H1 (cell line): ENCODE measurements around the gene GLDC. TPM values are rescaled to one million over a fixed set of nuclear protein-coding genes. Genes with fewer than 3 reads are reported as not detected.

Experiments
- CTCF ChIA-PET: fragments of 300-600 bp; sonication (Branson Sonifier 250); formaldehyde crosslinking; loops from one replicate; lab custom pipeline; 2021; ENCODE audit not compliant: partially characterized antibody; lab: Charles Lee
- POLR2A ChIA-PET: fragments of 300-600 bp; sonication (Branson Sonifier 250); formaldehyde crosslinking; loops from one replicate; lab custom pipeline; 2021; ENCODE audit warnings: inconsistent platforms; ENCODE audit not compliant: partially characterized antibody; lab: Charles Lee
- DNase-seq, 2 experiments: peaks; one replicate each; pipeline versions ENCODE4 v3.0.0 to v3.0.0-alpha.2; 2010 to 2022; ENCODE audit warnings: low spot score in 2 of 2, low read depth in 1 of 2, mixed read lengths in 1 of 2
- FAIRE-seq: peaks from 2 replicates; lab custom pipeline; 2011; peaks lifted over from hg19 to GRCh38; lab: Jason Lieb, UNC
- H2AFZ ChIP-seq: 2 replicates; pipeline ENCODE4 v1.8.1; 2012; ENCODE audit warnings: low read length, inconsistent platforms
- H2AK5ac ChIP-seq: 2 replicates; pipeline ENCODE4 v1.6.1; 2013; ENCODE audit warnings: low read depth, low read length
- H2BK120ac ChIP-seq: replicated peaks from 2 replicates; pipeline ENCODE3; 2013; ENCODE audit warnings: low read depth, low read length, inconsistent platforms
- H2BK12ac ChIP-seq: 2 replicates; pipeline ENCODE4 v1.6.1; 2013; ENCODE audit warnings: low read depth, low read length
- H2BK15ac ChIP-seq: 2 replicates; pipeline ENCODE4 v1.6.1; 2013; ENCODE audit warnings: low read length
- H2BK20ac ChIP-seq: 2 replicates; pipeline ENCODE4 v1.6.1; 2013; ENCODE audit warnings: low read length
- H2BK5ac ChIP-seq: 2 replicates; pipeline ENCODE4 v1.6.1; 2013; ENCODE audit warnings: low read depth, low read length
- H3K14ac ChIP-seq: 2 replicates; pipeline ENCODE4 v1.6.1; 2013; ENCODE audit warnings: inconsistent platforms; ENCODE audit not compliant: insufficient read length
- H3K18ac ChIP-seq: 2 replicates; pipeline ENCODE4 v1.6.1; 2013; ENCODE audit warnings: low read length; ENCODE audit errors: extremely low read depth
- H3K23ac ChIP-seq: 2 replicates; pipeline ENCODE4 v1.6.1; 2013; ENCODE audit warnings: inconsistent platforms; ENCODE audit not compliant: insufficient read length
- H3K23me2 ChIP-seq: 2 replicates; pipeline ENCODE4 v1.6.1; 2013; ENCODE audit warnings: low read depth, low read length
- H3K27ac ChIP-seq: 2 replicates; pipeline ENCODE4 v1.6.1; 2011; ENCODE audit warnings: low read depth, low read length, inconsistent platforms
- H3K27me3 ChIP-seq, 4 experiments: replicated peaks in 1 of 4; 1 replicate in 1 of 4; 2 replicates in 3 of 4; pipeline versions ENCODE4 v1.6.1 to v1.8.1; 2011 to 2013; ENCODE audit warnings: low read length in 3 of 4, mild to moderate bottlenecking in 3 of 4, inconsistent platforms in 2 of 4, mixed read lengths in 2 of 4, moderate library complexity in 1 of 4; ENCODE audit not compliant: control insufficient read depth in 3 of 4, insufficient read depth in 3 of 4; ENCODE audit errors: extremely low read depth in 1 of 4
- H3K36me3 ChIP-seq, 4 experiments: 2 replicates each; pipeline versions ENCODE4 v1.6.1 to v1.8.1; 2011 to 2013; ENCODE audit warnings: mild to moderate bottlenecking in 4 of 4, low read length in 3 of 4, moderate library complexity in 2 of 4, control low read depth in 1 of 4, inconsistent platforms in 1 of 4; ENCODE audit not compliant: insufficient read depth in 4 of 4, control insufficient read depth in 2 of 4
- H3K4ac ChIP-seq: replicated peaks from 2 replicates; pipeline ENCODE3; 2013; ENCODE audit warnings: low read length, low read depth, mixed read lengths, inconsistent platforms; ENCODE audit not compliant: insufficient read length
- H3K4me1 ChIP-seq, 4 experiments: replicated peaks in 1 of 4; 1 replicate in 1 of 4; 2 replicates in 3 of 4; pipeline versions ENCODE4 v1.6.1 to v1.8.1; 2011 to 2013; ENCODE audit warnings: low read length in 3 of 4, inconsistent platforms in 2 of 4, mixed read lengths in 1 of 4; ENCODE audit not compliant: insufficient read depth in 4 of 4, control insufficient read depth in 3 of 4
- H3K4me2 ChIP-seq, 2 experiments: 2 replicates each; pipeline versions ENCODE4 v1.6.1 to v1.8.1; 2011 to 2013; ENCODE audit warnings: low read depth in 2 of 2, low read length in 2 of 2, control low read depth in 1 of 2, inconsistent platforms in 1 of 2, mild to moderate bottlenecking in 1 of 2; ENCODE audit not compliant: insufficient read depth in 1 of 2
- H3K4me3 ChIP-seq, 4 experiments: fragments of 200-600, 300-600 bp in 1 of 4; sonication (generic), shearing (Covaris generic), sonication (Bioruptor Twin) in 1 of 4; 2 replicates each; pipeline versions ENCODE4 v1.5.1 to v1.8.1; 2011 to 2016; ENCODE audit warnings: low read length in 4 of 4, low read depth in 3 of 4, control low read depth in 2 of 4, inconsistent platforms in 2 of 4, mild to moderate bottlenecking in 2 of 4, mixed read lengths in 1 of 4, moderate library complexity in 1 of 4; ENCODE audit not compliant: insufficient read depth in 2 of 4; ENCODE audit errors: extremely low read depth in 1 of 4
- H3K56ac ChIP-seq: replicated peaks from 2 replicates; pipeline ENCODE3; 2013; ENCODE audit warnings: low read depth, mild to moderate bottlenecking, mixed read lengths, low read length, inconsistent platforms; ENCODE audit not compliant: insufficient read length
- H3K79me1 ChIP-seq: 2 replicates; pipeline ENCODE4 v1.6.1; 2013; ENCODE audit warnings: low read depth, low read length, control low read depth
- H3K79me2 ChIP-seq, 2 experiments: 2 replicates each; pipeline versions ENCODE4 v1.6.1 to v1.8.1; 2012 to 2013; ENCODE audit warnings: low read length in 2 of 2, mild to moderate bottlenecking in 2 of 2, inconsistent platforms in 1 of 2; ENCODE audit not compliant: insufficient read depth in 2 of 2, control insufficient read depth in 1 of 2
- H3K9ac ChIP-seq, 4 experiments: replicated peaks in 1 of 4; 1 replicate in 1 of 4; 2 replicates in 3 of 4; pipeline versions ENCODE4 v1.6.1 to v1.8.1; 2011 to 2013; ENCODE audit warnings: low read depth in 3 of 4, low read length in 3 of 4, control low read depth in 2 of 4, mild to moderate bottlenecking in 2 of 4, moderate library complexity in 2 of 4, inconsistent platforms in 1 of 4; ENCODE audit errors: extremely low read depth in 1 of 4
- H3K9me3 ChIP-seq, 2 experiments: 2 replicates each; pipeline versions ENCODE4 v1.6.1 to v1.8.1; 2012 to 2013; ENCODE audit warnings: mild to moderate bottlenecking in 2 of 2, moderate library complexity in 2 of 2, control low read depth in 1 of 2, inconsistent platforms in 1 of 2, low read depth in 1 of 2, low read length in 1 of 2, mixed read lengths in 1 of 2; ENCODE audit not compliant: insufficient read depth in 2 of 2
- H4K20me1 ChIP-seq, 2 experiments: replicated peaks in 1 of 2; 2 replicates each; pipeline versions ENCODE3 to v1.8.1; 2011 to 2013; ENCODE audit warnings: inconsistent platforms in 2 of 2, low read length in 2 of 2, mild to moderate bottlenecking in 1 of 2; ENCODE audit not compliant: insufficient read depth in 2 of 2, control insufficient read depth in 1 of 2
- H4K5ac ChIP-seq: 2 replicates; pipeline ENCODE4 v1.6.1; 2013; ENCODE audit warnings: low read length, low read depth, mixed read lengths, inconsistent platforms; ENCODE audit not compliant: insufficient read length
- H4K8ac ChIP-seq: 2 replicates; pipeline ENCODE4 v1.8.0; 2013; ENCODE audit warnings: mild to moderate bottlenecking, moderate library complexity, low read length, inconsistent platforms; ENCODE audit not compliant: insufficient read depth; ENCODE audit errors: extremely low read depth
- H4K91ac ChIP-seq: replicated peaks from 2 replicates; pipeline ENCODE3; 2013; ENCODE audit warnings: low read length, mixed read lengths, inconsistent platforms; ENCODE audit not compliant: insufficient read length
- BACH1 ChIP-seq: IDR thresholded peaks from 2 replicates; pipeline ENCODE4 v1.6.1; 2012; ENCODE audit warnings: low read length, improper control_type of control experiment
- E2F6 ChIP-seq: IDR thresholded peaks from 2 replicates; pipeline ENCODE4 v1.6.1; 2012; ENCODE audit warnings: inconsistent platforms
- JUN ChIP-seq: IDR thresholded peaks from 2 replicates; pipeline ENCODE4 v1.6.1; 2011; ENCODE audit warnings: low read depth, mild to moderate bottlenecking, improper control_type of control experiment, low read length
- TAF1 ChIP-seq: IDR thresholded peaks from 2 replicates; pipeline ENCODE4 v1.6.1; 2011; ENCODE audit warnings: mild to moderate bottlenecking, low read depth, low read length
- TBP ChIP-seq: IDR thresholded peaks from 2 replicates; pipeline ENCODE4 v1.6.1; 2011; ENCODE audit warnings: low read depth, low read length, improper control_type of control experiment
- WGBS, 2 experiments: shearing (Covaris generic) in 1 of 2; methylation state at CpG; one replicate each; pipeline versions ENCODE4 v1.1.6 to v1.1.7; 2013 to 2015; ENCODE audit warnings: low lambda C conversion rate in 2 of 2, mixed read lengths in 2 of 2, inconsistent platforms in 1 of 2, low coverage in 1 of 2, missing lambda C conversion rate in 1 of 2; ENCODE audit not compliant: insufficient replicate concordance in 2 of 2, insufficient coverage in 1 of 2, insufficient read length in 1 of 2; ENCODE audit errors: extremely low coverage in 1 of 2, missing lambda C conversion rate in 1 of 2; 5-methylcytosine and 5-hydroxymethylcytosine counted together
- polyA plus RNA-seq, 7 experiments: library from polyadenylated mRNA; depleted of rRNA in 3 of 7; stranded (reverse) in 5 of 7; unstranded in 2 of 7; fragments of >200 nt in 5 of 7; fragments of 200-250 nt in 2 of 7; gene quantifications; 1 replicate in 5 of 7; 2 replicates in 1 of 7; 4 replicates in 1 of 7; pipeline versions ENCODE4 v1.2.1 to v1.2.3, GENCODE V29; 2011 to 2013; ENCODE audit warnings: missing spikeins in 2 of 7, mixed read lengths in 2 of 7
- total RNA-seq: library from RNA; stranded (reverse); fragmentation: NEBNext Ultra II Directional; extraction: Animal tissue kit (Norgen Biotek cat#: 25700); gene quantifications from 2 replicates; pipeline ENCODE4 v1.2.1, GENCODE V29; 2021

GLDC gene
- total and polyA plus RNA-seq, 2 of the 8 experiments (the other 6 are each of a cell fraction or from before 2014, with no cell fraction given), result 48.8 to 101 TPM

GRCh38 chr9:6656614-6657300, 11.2 kb upstream of the GLDC start:
- POLR2A ChIA-PET, result interaction anchor here (1.1 to 3.4 kb wide), 5 partner anchors 10 to 24 kb away, joined by 3 to 11 read pairs (median 3); no protein-coding TSS in a partner anchor
- TF ChIP-seq BACH1 (no peak), TAF1 (no peak), TBP (no peak), JUN (no peak), E2F6 (no peak)
- Histone ChIP-seq H3K27ac (no peak overlapping the region), H3K9ac (no peak overlapping the region), H4K8ac (no peak overlapping the region), H2AK5ac (no peak overlapping the region), H2BK5ac (no peak overlapping the region), H3K4me1 (no peaks in the 10 kb centered on the region; a peak in 1 of 7 replicates), H3K18ac (no peak overlapping the region), H4K5ac (no peak overlapping the region), H2BK12ac (no peak overlapping the region), H3K9me3 (no peaks in the 10 kb centered on the region), H3K79me2 (no peaks in the 10 kb centered on the region), H4K91ac (no peak overlapping the region), H4K20me1 (peaks cover 0 to 2% of the 10 kb centered on the region in 2 experiments), H3K14ac (no peak overlapping the region), H3K79me1 (no peaks in the 10 kb centered on the region; the same call in 1 of the 2 replicates), H3K4ac (no peak overlapping the region), H2BK15ac (no peak overlapping the region), H2BK20ac (no peak overlapping the region), H2AFZ (no peak overlapping the region), H2BK120ac (no peak overlapping the region), H3K56ac (no peak overlapping the region), H3K27me3 (no peaks in the 10 kb centered on the region), H3K4me3 (no peak overlapping the region), H3K4me2 (no peak overlapping the region), H3K36me3 (peaks cover 0 to 2% (median 0%) of the 10 kb centered on the region in 4 experiments; a peak in 2 of 8 replicates), H3K23me2 (no peaks in the 10 kb centered on the region), H3K23ac (no peak overlapping the region)
- FAIRE-seq (no peak), DNase-seq (no peak)
- CTCF ChIA-PET, result interaction anchor here (0.6 to 2.2 kb wide), 2 partner anchors 11 to 18 kb away, joined by 3 to 9 read pairs; no protein-coding TSS in a partner anchor
- WGBS, 2 experiments, result 86% methylated on average over 6 of the region's 6 CpGs; no CpG with 5 or more reads in 1 of the 2 experiments
